NT2/D1 (cell line): ENCODE results near the gene ALG12.
"Not testable (repeated sequence)": the region's sequence is repeated elsewhere in the genome, so short reads cannot be mapped to it uniquely, and the experiment has no call there.

Experiments used
- DNase-seq: peaks from one replicate; pipeline ENCODE4 v3.0.0-alpha.2; 2011; ENCODE audit warnings: low read depth, low spot score
- H3K27me3 ChIP-seq: 2 replicates; pipeline ENCODE4 v1.6.0; 2011; ENCODE audit warnings: mild to moderate bottlenecking; ENCODE audit not compliant: insufficient read length, insufficient read depth
- H3K36me3 ChIP-seq: 2 replicates; pipeline ENCODE4 v1.6.1; 2011; ENCODE audit warnings: mild to moderate bottlenecking, low read length, mixed read lengths; ENCODE audit not compliant: insufficient read depth, insufficient read length
- H3K4me1 ChIP-seq: 2 replicates; pipeline ENCODE4 v1.5.1; 2011; ENCODE audit not compliant: insufficient read depth, insufficient read length
- H3K4me3 ChIP-seq: 2 replicates; pipeline ENCODE4 v1.5.1; 2011; ENCODE audit warnings: low read depth; ENCODE audit not compliant: insufficient read length
- H3K9ac ChIP-seq: 2 replicates; pipeline ENCODE4 v1.6.0; 2011; ENCODE audit warnings: low read depth; ENCODE audit not compliant: insufficient read length
- H3K9me3 ChIP-seq: 2 replicates; pipeline ENCODE4 v1.5.1; 2011; ENCODE audit warnings: mild to moderate bottlenecking, low read length; ENCODE audit not compliant: insufficient read depth
- SUZ12 ChIP-seq: IDR thresholded peaks from 2 replicates; pipeline ENCODE4 v1.6.1; 2011; ENCODE audit not compliant: insufficient read length, insufficient read depth; ENCODE audit errors: extremely low read depth
- YY1 ChIP-seq: IDR thresholded peaks from 2 replicates; pipeline ENCODE4 v1.6.1; 2011; ENCODE audit not compliant: insufficient read length, insufficient read depth
- ZNF274 ChIP-seq: IDR thresholded peaks from 2 replicates; pipeline ENCODE4 v1.6.1; 2011; ENCODE audit warnings: mild to moderate bottlenecking, low read depth, low read length

ALG12 gene

DNA sequence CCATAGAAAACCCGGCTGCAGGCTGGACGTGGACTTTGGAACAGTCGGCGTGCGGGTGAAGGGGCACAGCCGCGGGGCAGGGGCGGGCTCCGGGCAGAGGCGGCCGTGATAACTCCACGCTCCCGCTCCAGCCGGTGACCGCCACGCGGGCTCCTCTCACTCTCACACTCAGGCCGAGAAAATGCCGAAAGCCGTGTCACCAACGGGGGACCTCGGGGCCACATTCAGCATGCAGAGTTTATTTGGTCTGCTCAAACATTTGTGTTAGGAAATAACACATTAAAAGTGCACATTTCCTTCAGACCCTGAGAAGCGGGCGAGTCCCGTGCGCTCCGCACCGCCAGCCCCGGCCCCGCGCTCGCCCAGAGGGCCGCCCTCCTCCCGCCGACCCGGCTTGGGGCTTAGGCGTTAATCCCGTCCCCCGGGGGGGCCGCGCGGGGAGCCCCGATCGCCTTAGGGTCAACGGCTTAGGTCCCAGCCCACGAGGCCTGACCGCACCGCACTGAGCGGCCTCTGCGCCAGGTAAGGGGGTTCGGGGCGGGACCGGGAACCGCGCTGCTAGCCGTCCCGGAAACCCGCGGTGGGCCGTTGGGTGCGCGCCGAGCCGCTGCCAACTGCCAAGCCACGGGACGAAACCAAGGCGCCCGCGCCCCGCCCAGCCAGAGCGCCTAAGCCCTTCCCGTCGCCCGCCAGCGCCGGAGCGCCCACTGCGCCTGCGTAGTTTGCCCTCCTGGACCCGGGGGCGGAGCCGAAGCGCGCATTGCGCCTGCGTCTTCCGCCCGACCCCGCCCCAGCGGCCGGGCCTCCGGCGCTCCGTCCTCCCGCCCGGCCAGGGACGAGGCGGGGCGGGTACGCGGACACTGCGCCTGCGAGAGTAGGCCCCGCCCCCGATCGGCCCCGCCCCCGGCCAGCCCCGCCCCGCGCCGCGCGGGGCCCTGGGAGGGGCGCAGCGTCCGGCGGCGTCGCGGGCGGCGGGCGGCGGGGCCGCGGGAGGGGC, 65.0 kb downstream of the ALG12 start, which contains the start of gene ZBED4:
ZBED4 (plus strand) TSS at position 947 of the 997 bp plus-strand sequence. CDS start 29,819 bp downstream, outside the sequence.
- H3K36me3 ChIP-seq, result peaks cover 11% of the 10 kb centered on the region
- H3K4me1 ChIP-seq, result peaks cover 3% of the 10 kb centered on the region
- H3K9me3 ChIP-seq, result no peaks in the 10 kb centered on the region
- TF ChIP-seq ZNF274 (no peak), SUZ12 (no peak), YY1 (no peak)
- peaks cover 51% of the 10 kb centered on the region for H3K27me3 ChIP-seq
- DNase-seq, result peak; percentile 85
- peak within 1 kb of the TSS; percentile 70 for H3K4me3 ChIP-seq
- peak within 1 kb of the TSS; percentile 85 for H3K9ac ChIP-seq

DNA sequence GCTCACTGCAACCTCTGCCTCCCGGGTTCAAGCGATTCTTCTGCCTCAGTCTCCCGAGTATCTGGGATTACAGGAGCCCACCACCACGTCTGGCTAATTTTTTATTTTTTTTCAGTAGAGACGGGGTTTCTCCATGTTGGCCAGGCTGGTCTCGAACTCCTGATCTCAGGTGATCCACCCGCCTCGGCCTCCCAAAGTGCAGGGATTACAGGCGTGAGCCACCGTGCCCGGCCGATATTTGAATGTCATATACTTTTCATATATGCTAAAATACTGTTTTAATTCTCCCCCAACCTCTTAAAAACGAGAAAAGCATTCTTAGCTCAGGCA, 65.7 kb downstream of the ALG12 start:
- not testable (repeated sequence) for H3K9me3 ChIP-seq, DNase-seq, H3K4me1 ChIP-seq
- Histone ChIP-seq H3K27me3 (peaks cover 57% of the 10 kb centered on the region), H3K9ac (peak overlapping the region; percentile 85), H3K4me3 (peak overlapping the region; percentile 70), H3K36me3 (peaks cover 11% of the 10 kb centered on the region)

- Histone ChIP-seq H3K4me3 (no peak overlapping the region), H3K4me1 (peaks cover 2% of the 10 kb centered on the region), H3K9ac (no peak overlapping the region), H3K36me3 (peaks cover 2% of the 10 kb centered on the region), H3K27me3 (peaks cover 66% of the 10 kb centered on the region), H3K9me3 (no peaks in the 10 kb centered on the region)
- no peak for TF ChIP-seq YY1
- no peak for TF ChIP-seq SUZ12
- TF ChIP-seq ZNF274, result no peak
- DNase-seq, result no peak
Observed at GRCh38 chr22:49850959-49851802, 67.1 kb downstream of the ALG12 start.
